ENCODE results near the gene ZNF573. TPM values are rescaled to one million over a fixed set of nuclear protein-coding genes. Genes with fewer than 3 reads are reported as not detected.
A peak's percentile ranks its signal among the peaks of the same experiment; 100 is the strongest.

The ZNF573 gene
- total and polyA plus RNA-seq, 2 of the 13 experiments (the other 11 are each of a cell fraction or from before 2014, with no cell fraction given) = 3.1 to 9.3 TPM

GRCh38 chr19:37691881-37692504, 87.4 kb downstream of the ZNF573 start (continued):
- TF ChIP-seq HMGXB3 (CRISPR knock-in tag; IDR thresholded peaks at IDR 0.05; ENCODE audit: borderline replicate concordance) (no peak), ZNF614 (CRISPR knock-in tag; IDR thresholded peaks at IDR 0.05; ENCODE audit: borderline replicate concordance) (peak; percentile 33; the same call in 1 of the 2 replicates), KAT2B (IDR thresholded peaks at IDR 0.05; ENCODE audit: borderline replicate concordance, low read depth, low read length) (no peak), CBX5 (CRISPR knock-in tag; IDR thresholded peaks at IDR 0.05; ENCODE audit: borderline replicate concordance) (peak; percentile 53; the same call in 1 of the 2 replicates), SP4 (CRISPR knock-in tag; IDR thresholded peaks at IDR 0.05) (peak; percentile 59), NR0B2 (CRISPR knock-in tag; IDR thresholded peaks at IDR 0.05) (peak; percentile 41; the same call in 1 of the 2 replicates), KDM2A (CRISPR knock-in tag; IDR thresholded peaks at IDR 0.05; ENCODE audit: borderline replicate concordance, low read depth) (peak; percentile 97), RFX1 (IDR thresholded peaks at IDR 0.05) (no peak), YEATS4 (CRISPR knock-in tag; IDR thresholded peaks at IDR 0.05; ENCODE audit: borderline replicate concordance) (peak; percentile 86), NR2C2 (CRISPR knock-in tag; IDR thresholded peaks at IDR 0.05; ENCODE audit: borderline replicate concordance) (peak; percentile 71; the same call in 1 of the 2 replicates), SRSF9 (IDR thresholded peaks at IDR 0.05; ENCODE audit: borderline replicate concordance, insufficient read depth, low read depth, low read length, poor library complexity, severe bottlenecking) (no peak), HES4 (CRISPR knock-in tag; IDR thresholded peaks at IDR 0.05; ENCODE audit: borderline replicate concordance) (0 out of 2 replicates have a peak, but pooled peaks have one; percentile 60), MEF2D (CRISPR knock-in tag; IDR thresholded peaks at IDR 0.05) (peak; percentile 26; the same call in 1 of the 2 replicates), NFE2L2 (IDR thresholded peaks at IDR 0.05; ENCODE audit: low read length) (no peak), RBM22 (optimal IDR thresholded peaks at IDR 0.05; ENCODE audit: low read length) (no peak), HMG20B (CRISPR knock-in tag; conservative IDR thresholded peaks at IDR 0.05) (0 out of 2 replicates have a peak, but pooled peaks have one; percentile 11), ZNF296 (CRISPR knock-in tag; conservative IDR thresholded peaks at IDR 0.05) (no peak; the same call in 1 of the 2 replicates), ZFP91 (CRISPR knock-in tag; IDR thresholded peaks at IDR 0.05; ENCODE audit: borderline replicate concordance) (peak; percentile 90; the same call in 1 of the 2 replicates), SOX6 (IDR thresholded peaks at IDR 0.05) (no peak), SOX6 (CRISPR knock-in tag; IDR thresholded peaks at IDR 0.05) (peak; percentile 65; the same call in 1 of the 2 replicates)
- TF ChIP-seq, protein P1, sequence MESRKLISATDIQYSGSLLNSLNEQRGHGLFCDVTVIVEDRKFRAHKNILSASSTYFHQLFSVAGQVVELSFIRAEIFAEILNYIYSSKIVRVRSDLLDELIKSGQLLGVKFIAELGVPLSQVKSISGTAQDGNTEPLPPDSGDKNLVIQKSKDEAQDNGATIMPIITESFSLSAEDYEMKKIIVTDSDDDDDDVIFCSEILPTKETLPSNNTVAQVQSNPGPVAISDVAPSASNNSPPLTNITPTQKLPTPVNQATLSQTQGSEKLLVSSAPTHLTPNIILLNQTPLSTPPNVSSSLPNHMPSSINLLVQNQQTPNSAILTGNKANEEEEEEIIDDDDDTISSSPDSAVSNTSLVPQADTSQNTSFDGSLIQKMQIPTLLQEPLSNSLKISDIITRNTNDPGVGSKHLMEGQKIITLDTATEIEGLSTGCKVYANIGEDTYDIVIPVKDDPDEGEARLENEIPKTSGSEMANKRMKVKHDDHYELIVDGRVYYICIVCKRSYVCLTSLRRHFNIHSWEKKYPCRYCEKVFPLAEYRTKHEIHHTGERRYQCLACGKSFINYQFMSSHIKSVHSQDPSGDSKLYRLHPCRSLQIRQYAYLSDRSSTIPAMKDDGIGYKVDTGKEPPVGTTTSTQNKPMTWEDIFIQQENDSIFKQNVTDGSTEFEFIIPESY (CRISPR knock-in tag; IDR thresholded peaks at IDR 0.05) = no peak

All from HepG2 (cell line).